Measurements from ENCODE around the gene TOPORS. TPM values are rescaled to one million over a fixed set of nuclear protein-coding genes. Genes with fewer than 3 reads are reported as not detected.

TOPORS gene
- total and polyA plus RNA-seq, 2 experiments from 2014 or later, result 16.4 to 26.9 TPM

- Histone ChIP-seq H3K9me2 (ENCODE audit: insufficient read depth) (no peaks in the 10 kb centered on the region), H3K79me2 (ENCODE audit: insufficient read depth) (no peaks in the 10 kb centered on the region), H2AFZ (no peak overlapping the region), H4K20me1 (ENCODE audit: insufficient read depth) (no peaks in the 10 kb centered on the region), H3K27ac (no peak overlapping the region), H3K36me3 (ENCODE audit: low read depth) (no peaks in the 10 kb centered on the region), H3K4me2 (ENCODE audit: unreplicated experiment) (no peak overlapping the region), H3K4me1 (ENCODE audit: insufficient read depth) (peaks cover 4% of the 10 kb centered on the region; the same call in 1 of the 2 replicates), H3K4me3 (no peak overlapping the region), H3F3A (ENCODE audit: insufficient read depth) (peaks cover 10% of the 10 kb centered on the region; the same call in 1 of the 2 replicates), H3K27me3 (replicated peaks; ENCODE audit: insufficient read depth) (no peaks in the 10 kb centered on the region), H3K9me3 (ENCODE audit: low read depth) (no peaks in the 10 kb centered on the region), H3K9ac (no peak overlapping the region)
- WGBS, 2 experiments (ENCODE audit: low coverage in 1 of 2, low lambda C conversion rate in 2 of 2, missing lambda C conversion rate in 2 of 2), result 0 to 5% methylated on average over 1 of the region's 1 CpG
- TF ChIP-seq EZH2 (IDR thresholded peaks at IDR 0.05; ENCODE audit: insufficient read depth, poor library complexity, severe bottlenecking) (no peak), EZH2phosphoT487 (IDR thresholded peaks at IDR 0.05; ENCODE audit: insufficient read depth, low read depth) (no peak)
- in situ Hi-C loops (cut with MboI), result no loop called here
- DNase-seq, result peak; percentile 45
Measured at GRCh38 chr9:32590898-32591297, 38.5 kb upstream of the TOPORS start.

- no peak overlapping the region for H3K4me3 ChIP-seq
- DNase-seq, result no peak
- H3K9me2 ChIP-seq (ENCODE audit: insufficient read depth), result no peaks in the 10 kb centered on the region
- H3K79me2 ChIP-seq (ENCODE audit: insufficient read depth), result no peaks in the 10 kb centered on the region
- no peak overlapping the region for H2AFZ ChIP-seq
- H3F3A ChIP-seq (ENCODE audit: insufficient read depth), result peaks cover 10% of the 10 kb centered on the region; the same call in 1 of the 2 replicates
- H3K4me2 ChIP-seq (ENCODE audit: unreplicated experiment), result no peak overlapping the region
- H4K20me1 ChIP-seq (ENCODE audit: insufficient read depth), result no peaks in the 10 kb centered on the region
- in situ Hi-C loops (cut with MboI), result no loop called here
- H3K4me1 ChIP-seq (ENCODE audit: insufficient read depth), result peaks cover 4% of the 10 kb centered on the region; the same call in 1 of the 2 replicates
- H3K27ac ChIP-seq, result no peak overlapping the region
- no peaks in the 10 kb centered on the region for H3K9me3 ChIP-seq (ENCODE audit: low read depth)
- WGBS, 2 experiments (ENCODE audit: low coverage in 1 of 2, low lambda C conversion rate in 2 of 2, missing lambda C conversion rate in 2 of 2), result 36 to 38% methylated on average over 2 of the region's 2 CpGs
- no peak overlapping the region for H3K9ac ChIP-seq
- no peak for TF ChIP-seq EZH2phosphoT487 (IDR thresholded peaks at IDR 0.05; ENCODE audit: insufficient read depth, low read depth)
- TF ChIP-seq EZH2 (IDR thresholded peaks at IDR 0.05; ENCODE audit: insufficient read depth, poor library complexity, severe bottlenecking), result no peak
- H3K36me3 ChIP-seq (ENCODE audit: low read depth), result no peaks in the 10 kb centered on the region
- H3K27me3 ChIP-seq (replicated peaks; ENCODE audit: insufficient read depth), result no peaks in the 10 kb centered on the region
Measured at GRCh38 chr9:32590476-32590875, 38.1 kb upstream of the TOPORS start.

- H3K4me3 ChIP-seq, result no peak overlapping the region
- H3K27ac ChIP-seq, result no peak overlapping the region
- no peaks in the 10 kb centered on the region for H3K27me3 ChIP-seq (replicated peaks; ENCODE audit: insufficient read depth)
- H3K9me3 ChIP-seq (ENCODE audit: low read depth), result no peaks in the 10 kb centered on the region
- peaks cover 10% of the 10 kb centered on the region; the same call in 1 of the 2 replicates for H3F3A ChIP-seq (ENCODE audit: insufficient read depth)
- peak; percentile 71 for DNase-seq
- WGBS, 2 experiments (ENCODE audit: low coverage in 1 of 2, low lambda C conversion rate in 2 of 2, missing lambda C conversion rate in 2 of 2), result 36 to 39% methylated on average over 6 of the region's 6 CpGs
- TF ChIP-seq EZH2phosphoT487 (IDR thresholded peaks at IDR 0.05; ENCODE audit: insufficient read depth, low read depth) (no peak), EZH2 (IDR thresholded peaks at IDR 0.05; ENCODE audit: insufficient read depth, poor library complexity, severe bottlenecking) (no peak)
- no peak overlapping the region for H3K9ac ChIP-seq
- in situ Hi-C loops (cut with MboI), result no loop called here
- no peak overlapping the region for H3K4me2 ChIP-seq (ENCODE audit: unreplicated experiment)
- no peaks in the 10 kb centered on the region for H3K36me3 ChIP-seq (ENCODE audit: low read depth)
- no peaks in the 10 kb centered on the region for H3K9me2 ChIP-seq (ENCODE audit: insufficient read depth)
- H2AFZ ChIP-seq, result no peak overlapping the region
- no peaks in the 10 kb centered on the region for H4K20me1 ChIP-seq (ENCODE audit: insufficient read depth)
- no peaks in the 10 kb centered on the region for H3K79me2 ChIP-seq (ENCODE audit: insufficient read depth)
- H3K4me1 ChIP-seq (ENCODE audit: insufficient read depth), result peaks cover 4% of the 10 kb centered on the region; the same call in 1 of the 2 replicates
Measured at GRCh38 chr9:32589083-32589723, 36.8 kb upstream of the TOPORS start.

GRCh38 chr9:32587901-32588300, 35.5 kb upstream of the TOPORS start:
- peak; percentile 59 for DNase-seq
- in situ Hi-C loops (cut with MboI), result no loop called here
- Histone ChIP-seq H3K4me1 (ENCODE audit: insufficient read depth) (peaks cover 4% of the 10 kb centered on the region; the same call in 1 of the 2 replicates), H3K79me2 (ENCODE audit: insufficient read depth) (no peaks in the 10 kb centered on the region), H3K9me3 (ENCODE audit: low read depth) (no peaks in the 10 kb centered on the region), H3K4me3 (no peak overlapping the region), H3K9me2 (ENCODE audit: insufficient read depth) (no peaks in the 10 kb centered on the region), H3K27me3 (replicated peaks; ENCODE audit: insufficient read depth) (no peaks in the 10 kb centered on the region), H3K9ac (no peak overlapping the region), H3K27ac (no peak overlapping the region), H3K4me2 (ENCODE audit: unreplicated experiment) (no peak overlapping the region), H3F3A (ENCODE audit: insufficient read depth) (peaks cover 10% of the 10 kb centered on the region; the same call in 1 of the 2 replicates), H4K20me1 (ENCODE audit: insufficient read depth) (no peaks in the 10 kb centered on the region), H3K36me3 (ENCODE audit: low read depth) (no peaks in the 10 kb centered on the region), H2AFZ (no peak overlapping the region)
- TF ChIP-seq EZH2phosphoT487 (IDR thresholded peaks at IDR 0.05; ENCODE audit: insufficient read depth, low read depth) (no peak), EZH2 (IDR thresholded peaks at IDR 0.05; ENCODE audit: insufficient read depth, poor library complexity, severe bottlenecking) (no peak)
